Non-pigmented ciliary epithelial cell (primary cell): Measurements from ENCODE around the gene FGF1.
A peak's percentile ranks its signal among the peaks of the same experiment; 100 is the strongest.

ENCODE experiments used
- DNase-seq: peaks from one replicate; pipeline ENCODE4 v3.0.0-alpha.2; 2010; ENCODE audit warnings: low read depth

FGF1 gene

GRCh38 chr5:142696379-142696778 lies 10.5 kb upstream of the FGF1 start:
- DNase-seq = no peak

- no peak for DNase-seq
These were observed 8.4 kb upstream of the FGF1 start for GRCh38 chr5:142694092-142694856.

GRCh38 chr5:142692321-142692894 lies 6.5 kb upstream of the FGF1 start:
- no peak for DNase-seq

DNA sequence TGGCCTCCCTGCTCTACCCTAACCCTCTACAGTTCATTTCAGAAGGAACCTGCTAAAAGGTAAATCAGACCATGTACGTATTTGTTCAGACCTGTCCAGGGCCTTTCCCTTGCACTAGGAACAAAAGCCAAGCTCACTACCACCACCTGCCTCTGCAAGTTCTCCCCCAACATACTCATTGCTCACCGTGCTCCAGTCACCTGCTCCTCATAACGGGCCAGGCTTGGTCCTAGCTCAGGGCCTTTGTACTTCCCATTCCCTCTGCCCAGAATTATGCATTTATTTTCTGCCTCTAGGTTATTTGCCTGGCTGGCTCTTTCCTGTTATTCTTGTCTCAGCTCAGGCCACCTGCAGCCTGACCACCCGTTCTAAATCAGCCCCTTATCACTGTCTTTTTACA lies 4.8 kb upstream of the FGF1 start:
- no peak for DNase-seq

GRCh38 chr5:142689081-142689480 lies 3.2 kb upstream of the FGF1 start:
- DNase-seq = no peak

DNA sequence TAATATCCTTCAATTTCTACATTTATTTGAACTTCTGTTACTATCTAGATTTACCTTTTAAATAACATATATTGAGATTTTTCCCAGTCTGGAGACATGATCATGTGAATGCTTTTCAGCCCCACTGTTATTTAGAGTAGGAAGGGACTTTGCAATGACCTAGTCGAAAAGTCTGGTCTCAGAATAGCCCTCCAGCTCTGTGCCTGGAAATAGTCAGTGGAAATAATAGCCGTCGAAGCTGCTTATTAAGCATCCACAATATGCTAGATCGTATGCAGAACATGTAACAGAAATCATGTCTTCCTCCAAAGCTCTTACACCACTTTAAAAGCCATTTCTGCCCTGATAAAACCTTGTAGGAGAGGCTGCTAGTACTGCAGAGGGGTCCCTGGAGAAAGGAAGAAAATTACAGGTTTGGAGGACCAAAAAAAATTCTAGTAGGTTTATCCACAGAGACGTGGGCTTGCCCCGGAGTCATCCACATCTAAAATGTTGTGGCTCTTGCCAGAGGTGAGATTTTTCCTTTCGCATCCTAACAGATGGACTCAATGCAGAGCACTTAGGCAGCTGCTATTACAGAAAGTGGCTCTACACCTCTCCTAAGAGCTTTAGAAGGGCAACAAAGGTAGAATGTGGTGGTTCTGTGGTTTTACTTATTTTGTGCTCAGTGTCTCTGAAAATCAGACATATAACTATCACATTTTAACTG lies 2.5 kb upstream of the FGF1 start:
- DNase-seq = no peak

DNA sequence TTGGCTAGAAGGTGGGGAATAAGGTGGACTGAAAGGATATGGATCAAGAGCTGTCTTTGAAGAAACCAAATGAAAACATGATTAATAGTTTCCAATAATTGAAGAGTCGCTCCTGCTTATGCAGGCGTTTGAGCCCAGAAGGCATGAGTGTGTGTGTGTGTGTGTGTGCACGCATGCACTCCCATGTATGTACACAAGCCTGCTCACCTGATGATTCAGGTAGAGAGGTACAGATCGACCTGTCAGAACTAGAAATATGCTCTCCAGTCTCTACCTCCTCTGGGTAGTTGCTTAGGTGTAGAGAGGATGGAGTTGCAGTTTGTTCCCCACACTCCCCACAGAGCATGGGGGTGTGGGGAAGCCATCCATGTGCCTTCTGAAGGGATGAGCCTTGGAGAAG lies 1.1 kb upstream of the FGF1 start:
- no peak for DNase-seq

GRCh38 chr5:142686210-142686734 lies 382 bp upstream of the FGF1 start:
- no peak for DNase-seq

GRCh38 chr5:142684508-142685041 lies 1.3 kb downstream of the FGF1 start:
- DNase-seq = no peak

GRCh38 chr5:142683881-142684505 lies 1.9 kb downstream of the FGF1 start:
- no peak for DNase-seq

- DNase-seq = no peak
These were observed 2.8 kb downstream of the FGF1 start for GRCh38 chr5:142683116-142683515.

DNA sequence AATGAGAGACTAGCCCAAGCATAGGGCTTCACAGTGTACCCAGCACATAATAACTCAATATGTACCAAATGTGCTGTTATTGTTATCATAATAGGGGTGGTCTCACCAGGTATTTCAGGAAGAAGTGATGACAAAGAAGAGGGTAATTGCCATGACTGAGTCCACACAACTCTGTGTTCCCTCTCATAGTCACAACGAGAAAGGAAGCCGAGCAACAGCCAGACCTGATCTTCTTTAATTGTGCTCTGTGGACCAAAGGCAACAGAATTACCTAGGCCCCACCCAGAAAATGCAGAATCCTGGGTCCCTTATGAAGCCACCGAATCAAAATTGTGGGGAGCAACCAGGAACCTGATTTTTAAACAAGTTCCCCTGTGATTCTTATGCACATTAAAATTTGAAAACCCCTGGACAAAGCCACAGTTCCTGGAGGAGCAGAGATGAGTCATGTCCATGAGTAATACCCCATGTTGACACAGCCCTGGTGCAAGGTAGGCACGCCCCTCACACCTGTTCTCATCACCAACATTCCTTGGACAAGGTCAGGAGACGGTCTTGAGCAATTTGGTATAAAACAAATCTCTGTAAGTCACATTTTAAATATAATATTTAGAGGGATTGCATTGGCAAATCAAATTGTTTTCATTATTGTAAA lies 5.2 kb downstream of the FGF1 start:
- DNase-seq = peak; percentile 24

- no peak for DNase-seq
These were observed 6.1 kb downstream of the FGF1 start for GRCh38 chr5:142679744-142680143.

- no peak for DNase-seq
These were observed 7.4 kb downstream of the FGF1 start for GRCh38 chr5:142678529-142678928.

GRCh38 chr5:142677198-142677597 lies 8.7 kb downstream of the FGF1 start:
- no peak for DNase-seq

- no peak for DNase-seq
These were observed 9.6 kb downstream of the FGF1 start for GRCh38 chr5:142676318-142676717.

DNA sequence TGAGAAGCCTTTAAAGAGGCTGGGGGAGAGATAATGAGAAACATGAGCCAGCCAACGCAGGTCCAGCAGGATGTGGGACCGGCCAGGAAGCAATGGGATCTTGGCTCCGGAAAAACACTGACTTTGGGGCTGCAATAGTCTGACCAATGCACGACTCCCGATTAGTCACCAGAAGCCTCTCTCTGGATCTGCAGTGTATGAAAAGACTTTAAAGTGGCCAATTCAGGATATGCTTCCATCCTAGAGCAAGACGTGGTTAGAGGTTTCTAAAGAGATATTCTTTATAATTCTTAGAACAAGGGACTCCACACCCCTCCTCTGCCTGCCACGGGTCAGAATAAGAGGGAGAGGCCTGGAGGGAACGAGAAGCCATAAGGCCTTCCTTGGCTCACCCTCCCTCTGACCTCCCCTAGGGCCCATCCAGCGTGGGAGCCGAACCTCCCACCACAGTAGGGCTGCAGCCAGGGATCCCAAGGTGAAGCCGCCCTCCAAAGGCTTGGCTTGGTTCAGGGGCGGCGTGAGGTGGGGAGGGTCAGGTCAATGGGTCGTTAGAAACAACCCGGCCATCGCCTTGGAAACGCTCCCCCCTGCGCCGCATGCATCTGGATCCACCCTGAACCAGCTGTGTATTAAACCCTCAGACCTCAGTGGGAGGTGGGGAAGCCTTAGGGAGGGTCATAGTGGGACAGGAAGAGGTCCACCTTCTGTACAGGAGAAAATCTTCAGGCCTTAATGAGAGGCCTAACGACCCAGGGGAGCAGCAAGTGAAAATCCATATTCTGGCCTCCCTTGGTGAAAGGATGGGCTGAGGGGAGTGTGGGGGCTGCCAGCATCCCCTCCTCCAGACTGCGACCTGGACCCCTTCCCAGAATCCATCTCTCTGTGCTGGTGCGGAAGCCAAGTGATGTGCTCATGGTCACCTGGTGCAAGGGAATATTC lies 11.1 kb downstream of the FGF1 start:
- DNase-seq = peak; percentile 40

DNA sequence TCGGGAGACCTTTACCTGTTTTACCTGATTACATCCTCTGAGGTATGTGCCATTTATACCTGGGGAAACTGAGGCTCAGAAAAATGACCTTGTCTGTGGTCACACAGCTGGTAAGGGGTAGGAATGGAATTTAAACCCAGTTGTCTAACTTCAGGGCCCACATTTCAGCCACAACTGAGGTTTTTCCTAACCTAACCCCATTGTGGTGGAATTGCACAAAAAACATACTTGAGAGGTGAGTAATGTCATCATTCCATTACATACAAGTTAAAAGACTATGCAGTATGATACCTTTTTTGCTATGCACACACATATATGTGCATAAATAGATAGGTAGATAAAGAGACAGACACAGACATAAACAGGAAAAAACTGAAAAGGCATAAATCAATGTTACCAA lies 14.1 kb downstream of the FGF1 start:
- peak; percentile 62 for DNase-seq

GRCh38 chr5:142671266-142671665 lies 14.6 kb downstream of the FGF1 start:
- DNase-seq = no peak

DNA sequence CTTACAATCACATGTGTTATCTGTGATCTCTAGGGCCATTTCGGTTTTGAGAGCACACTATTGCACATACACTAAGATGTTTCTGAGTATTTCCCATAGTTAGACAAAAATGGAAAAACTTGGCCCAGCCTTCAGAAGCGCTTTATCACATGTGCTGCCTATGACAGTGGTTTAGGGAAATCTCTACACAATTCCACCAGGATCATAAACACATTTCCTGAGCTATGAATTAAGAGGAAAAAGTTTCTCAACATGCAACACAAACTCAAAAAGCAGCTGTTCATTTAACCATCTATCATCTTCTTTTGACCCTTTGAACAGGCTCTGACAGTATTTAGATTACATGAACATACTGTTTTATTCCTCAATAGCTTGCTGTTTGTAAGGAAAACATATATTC lies 15.1 kb downstream of the FGF1 start:
- no peak for DNase-seq

DNA sequence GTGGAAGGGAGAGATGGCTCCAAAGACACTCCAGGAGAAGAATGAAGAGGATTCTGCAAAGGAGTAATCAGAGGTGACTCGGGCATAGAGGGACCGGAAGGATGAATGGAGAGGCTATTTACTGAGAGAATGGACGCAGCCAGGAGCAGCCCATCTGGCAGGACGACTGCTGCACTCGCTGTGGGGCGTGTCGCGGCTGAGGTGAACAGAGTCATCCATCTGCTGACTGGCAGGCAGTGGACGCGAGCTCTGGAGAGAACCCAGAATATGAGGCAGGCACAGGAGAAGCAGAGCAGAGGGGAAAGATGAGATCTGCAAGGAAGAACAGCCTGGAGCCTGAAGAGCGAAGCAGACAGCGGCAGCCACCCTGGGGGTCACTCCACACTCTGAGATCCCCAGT lies 16.4 kb downstream of the FGF1 start:
- no peak for DNase-seq
